GM23248 (cell line): ENCODE measurements around the gene SUPT3H. TPM values are rescaled to one million over a fixed set of nuclear protein-coding genes. Genes with fewer than 3 reads are reported as not detected.
A peak's percentile ranks its signal among the peaks of the same experiment; 100 is the strongest.
"Not testable (repeated sequence)": the region's sequence is repeated elsewhere in the genome, so short reads cannot be mapped to it uniquely, and the experiment has no call there.

Experiments
- DNase-seq: peaks from one replicate; pipeline ENCODE4 v3.0.0-alpha.2; 2015
- H2AFZ ChIP-seq: fragments of 200-600 bp; sonication (generic); 2 replicates; pipeline ENCODE4 v1.6.1; 2016; ENCODE audit warnings: antibody characterized with exemption
- H3F3A ChIP-seq: fragments of 200-600 bp; sonication (generic); 2 replicates; pipeline ENCODE4 v1.6.1; 2016; ENCODE audit warnings: mild to moderate bottlenecking, antibody characterized with exemption, mixed run types; ENCODE audit not compliant: insufficient read depth
- H3K27ac ChIP-seq: fragments of 200-600 bp; sonication (generic); 2 replicates; pipeline ENCODE4 v1.5.1; 2016; ENCODE audit warnings: mild to moderate bottlenecking
- H3K27me3 ChIP-seq: fragments of 200-600 bp; sonication (generic); replicated peaks from 2 replicates; pipeline ENCODE4 v1.6.1; 2016; ENCODE audit warnings: mild to moderate bottlenecking; ENCODE audit not compliant: insufficient read depth
- H3K36me3 ChIP-seq: fragments of 200-600 bp; sonication (generic); 2 replicates; pipeline ENCODE4 v1.6.1; 2016; ENCODE audit warnings: low read depth, mild to moderate bottlenecking
- H3K4me1 ChIP-seq: fragments of 200-600 bp; sonication (generic); 2 replicates; pipeline ENCODE4 v1.6.1; 2016; ENCODE audit warnings: mild to moderate bottlenecking; ENCODE audit not compliant: insufficient read depth
- H3K4me2 ChIP-seq: fragments of 200-600 bp; sonication (generic); one replicate; pipeline ENCODE4 v1.6.1; 2016; ENCODE audit warnings: mild to moderate bottlenecking; ENCODE audit not compliant: unreplicated experiment
- H3K4me3 ChIP-seq: fragments of 200-600 bp; sonication (generic); 2 replicates; pipeline ENCODE4 v1.5.1; 2016; ENCODE audit warnings: mild to moderate bottlenecking
- H3K79me2 ChIP-seq: fragments of 200-600 bp; sonication (generic); 2 replicates; pipeline ENCODE4 v1.6.1; 2016; ENCODE audit warnings: mild to moderate bottlenecking; ENCODE audit not compliant: insufficient read depth
- H3K9ac ChIP-seq: fragments of 200-600 bp; sonication (generic); 2 replicates; pipeline ENCODE4 v1.6.1; 2016; ENCODE audit warnings: mild to moderate bottlenecking
- H3K9me2 ChIP-seq: fragments of 200-600 bp; sonication (generic); 2 replicates; pipeline ENCODE4 v1.6.1; 2016; ENCODE audit warnings: mixed run types, mild to moderate bottlenecking, moderate library complexity; ENCODE audit not compliant: insufficient read depth
- H3K9me3 ChIP-seq: fragments of 200-600 bp; sonication (generic); one replicate; pipeline ENCODE4 v1.6.1; 2017; ENCODE audit warnings: low read depth
- H4K20me1 ChIP-seq: fragments of 200-600 bp; sonication (generic); 2 replicates; pipeline ENCODE4 v1.6.0; 2016; ENCODE audit not compliant: insufficient read depth
- EZH2 ChIP-seq: fragments of 200-600 bp; sonication (generic); IDR thresholded peaks from 2 replicates; pipeline ENCODE4 v1.6.1; 2018; ENCODE audit warnings: antibody characterized with exemption, mild to moderate bottlenecking; ENCODE audit not compliant: insufficient read depth, poor library complexity, severe bottlenecking
- EZH2phosphoT487 ChIP-seq: fragments of 200-600 bp; sonication (generic); IDR thresholded peaks from 2 replicates; pipeline ENCODE4 v1.6.1; 2018; ENCODE audit warnings: antibody characterized with exemption, moderate library complexity, mild to moderate bottlenecking, low read depth; ENCODE audit not compliant: insufficient read depth
- WGBS, 2 experiments: methylation state at CpG; one replicate each; pipeline ENCODE4 v1.1.6; 2015 to 2017; ENCODE audit warnings: low lambda C conversion rate in 2 of 2, low coverage in 1 of 2; ENCODE audit errors: missing lambda C conversion rate in 2 of 2; 5-methylcytosine and 5-hydroxymethylcytosine counted together
- in situ Hi-C: fragments of 300-500 bp; cut with MboI; formaldehyde crosslinking; loops from 2 replicates; pipeline ENCODE4 v1.15.0; 2020
- polyA plus RNA-seq: library from polyadenylated mRNA; unstranded; fragments of >200 nt; fragmentation: Nextera tagmentation; extraction: Ambion mirVana; gene quantifications from 2 replicates; pipeline ENCODE4 v1.2.1, GENCODE V29; 2016
- total RNA-seq: library from RNA; depleted of rRNA; stranded (reverse); fragments of >200 nt; shearing (Covaris generic); gene quantifications from 2 replicates; pipeline ENCODE4 v1.2.3, GENCODE V29; 2014

Gene SUPT3H
- total and polyA plus RNA-seq, 2 experiments from 2014 or later: 9.3 to 12.4 TPM

GRCh38 chr6:45072673-45073072 is 305.1 kb downstream of the SUPT3H start:
- no peaks in the 10 kb centered on the region for H3K9me2 ChIP-seq
- H3K9ac ChIP-seq: no peak overlapping the region
- no peak overlapping the region for H3K27ac ChIP-seq
- H3K36me3 ChIP-seq: no peaks in the 10 kb centered on the region
- DNase-seq: no peak
- no peaks in the 10 kb centered on the region for H4K20me1 ChIP-seq
- H3K4me1 ChIP-seq: peaks cover 52% of the 10 kb centered on the region
- no peaks in the 10 kb centered on the region for H3K27me3 ChIP-seq
- H2AFZ ChIP-seq: no peak overlapping the region
- peaks cover 22% of the 10 kb centered on the region for H3F3A ChIP-seq
- TF ChIP-seq EZH2phosphoT487 (no peak), EZH2 (no peak)
- H3K4me3 ChIP-seq: no peak overlapping the region
- no peaks in the 10 kb centered on the region for H3K9me3 ChIP-seq
- in situ Hi-C loops: no loop called here
- no peaks in the 10 kb centered on the region for H3K79me2 ChIP-seq
- H3K4me2 ChIP-seq: no peak overlapping the region
- WGBS, 2 experiments: 94 to 95% methylated on average over 3 of the region's 3 CpGs

GRCh38 chr6:45072016-45072415 is 305.7 kb downstream of the SUPT3H start:
- in situ Hi-C loops: no loop called here
- H3K9ac ChIP-seq: no peak overlapping the region
- peak; percentile 32 for DNase-seq

GRCh38 chr6:45069091-45069490 is 308.6 kb downstream of the SUPT3H start:
- Histone ChIP-seq H3K9me3 (no peaks in the 10 kb centered on the region), H3K4me1 (peaks cover 26% of the 10 kb centered on the region), H2AFZ (no peak overlapping the region), H3K36me3 (no peaks in the 10 kb centered on the region), H3K9me2 (no peaks in the 10 kb centered on the region), H3K4me3 (no peak overlapping the region), H3K27me3 (no peaks in the 10 kb centered on the region), H3K4me2 (no peak overlapping the region), H3K79me2 (no peaks in the 10 kb centered on the region), H3K27ac (no peak overlapping the region), H3K9ac (no peak overlapping the region), H4K20me1 (no peaks in the 10 kb centered on the region), H3F3A (peaks cover under 1% of the 10 kb centered on the region; the same call in 1 of the 2 replicates)
- TF ChIP-seq EZH2phosphoT487 (no peak), EZH2 (no peak)
- in situ Hi-C loops: no loop called here
- no peak for DNase-seq
- WGBS, 2 experiments: 87 to 90% methylated on average over 3 of the region's 3 CpGs

More at GRCh38 chr6:45072016-45072415, 305.7 kb downstream of the SUPT3H start:
- no peak overlapping the region for H3K4me3 ChIP-seq
- H3K27me3 ChIP-seq: no peaks in the 10 kb centered on the region
- peaks cover 22% of the 10 kb centered on the region for H3F3A ChIP-seq
- peak overlapping the region; percentile 2 for H3K4me2 ChIP-seq
- no peaks in the 10 kb centered on the region for H3K9me2 ChIP-seq
- no peak for TF ChIP-seq EZH2
- TF ChIP-seq EZH2phosphoT487: no peak
- H4K20me1 ChIP-seq: no peaks in the 10 kb centered on the region
- H2AFZ ChIP-seq: peak overlapping the region; percentile 49; the same call in 1 of the 2 replicates
- H3K27ac ChIP-seq: no peak overlapping the region
- H3K4me1 ChIP-seq: peaks cover 52% of the 10 kb centered on the region
- H3K9me3 ChIP-seq: no peaks in the 10 kb centered on the region
- 95 to 97% methylated on average over 1 of the region's 1 CpG for WGBS, 2 experiments
- no peaks in the 10 kb centered on the region for H3K79me2 ChIP-seq
- H3K36me3 ChIP-seq: no peaks in the 10 kb centered on the region

- H3K9ac ChIP-seq, H3F3A ChIP-seq, in situ Hi-C loops, H3K4me3 ChIP-seq, H3K79me2 ChIP-seq, H3K9me3 ChIP-seq, H4K20me1 ChIP-seq, H3K9me2 ChIP-seq, DNase-seq, H2AFZ ChIP-seq, H3K27ac ChIP-seq, H3K27me3 ChIP-seq, H3K4me1 ChIP-seq, H3K36me3 ChIP-seq, H3K4me2 ChIP-seq: not testable (repeated sequence)
- WGBS, 2 experiments: 72% methylated on average over 1 of the region's 1 CpG; no CpG with 5 or more reads in 1 of the 2 experiments
Observed at GRCh38 chr6:45067446-45067845, 310.3 kb downstream of the SUPT3H start.

- 80 to 84% methylated on average over 13 to 15 of the region's 15 CpGs for WGBS, 2 experiments
Observed at GRCh38 chr6:45062659-45063058, 315.1 kb downstream of the SUPT3H start.

More at GRCh38 chr6:45062659-45063058, 315.1 kb downstream of the SUPT3H start:
- H2AFZ ChIP-seq, H3K36me3 ChIP-seq, H3K9me3 ChIP-seq, H3K79me2 ChIP-seq, H3F3A ChIP-seq, H3K4me3 ChIP-seq, in situ Hi-C loops, H4K20me1 ChIP-seq, H3K27ac ChIP-seq, H3K27me3 ChIP-seq, DNase-seq, H3K9ac ChIP-seq, H3K4me2 ChIP-seq, H3K9me2 ChIP-seq, H3K4me1 ChIP-seq: not testable (repeated sequence)
